Prostate gland (tissue), 2 donors: ENCODE data around the gene KRTAP10-2.

Experiments used
- CTCF ChIP-seq, 4 experiments: fragments of 200-600 bp in 2 of 4; fragments of 450-650 bp in 2 of 4; sonication (generic) in 2 of 4; IDR thresholded peaks; 1 replicate in 3 of 4; 2 replicates in 1 of 4; pipeline ENCODE4 v1.5.1; 2016 to 2019; ENCODE audit warnings: antibody characterized with exemption in 4 of 4, mild to moderate bottlenecking in 2 of 4, moderate library complexity in 2 of 4
- POLR2A ChIP-seq: fragments of 450-650 bp; IDR thresholded peaks from one replicate; pipeline ENCODE4 v1.6.1; 2016; ENCODE audit warnings: antibody characterized with exemption, mild to moderate bottlenecking
- POLR2AphosphoS5 ChIP-seq: sonication (generic); formaldehyde crosslinking; IDR thresholded peaks from one replicate; pipeline ENCODE4 v1.6.1; 2017; ENCODE audit warnings: antibody characterized with exemption

GRCh38 chr21:44519346-44520325 lies 31.7 kb downstream of the KRTAP10-2 start:
- TF ChIP-seq CTCF (IDR thresholded peaks at IDR 0.05) (no peak), POLR2A (no peak), POLR2AphosphoS5 (no peak)
